DMS114 treated with DMSO at 0.1 percent for 48 hours (cell line): Measurements from ENCODE around the gene ZNF283.
"Not testable (repeated sequence)": the region's sequence is repeated elsewhere in the genome, so short reads cannot be mapped to it uniquely, and the experiment has no call there.

Experiments used
- DNase-seq: peaks from one replicate; lab custom pipeline; 2025; ENCODE audit not compliant: unreplicated experiment; lab: John Stamatoyannopoulos, UW

The ZNF283 gene

DNA sequence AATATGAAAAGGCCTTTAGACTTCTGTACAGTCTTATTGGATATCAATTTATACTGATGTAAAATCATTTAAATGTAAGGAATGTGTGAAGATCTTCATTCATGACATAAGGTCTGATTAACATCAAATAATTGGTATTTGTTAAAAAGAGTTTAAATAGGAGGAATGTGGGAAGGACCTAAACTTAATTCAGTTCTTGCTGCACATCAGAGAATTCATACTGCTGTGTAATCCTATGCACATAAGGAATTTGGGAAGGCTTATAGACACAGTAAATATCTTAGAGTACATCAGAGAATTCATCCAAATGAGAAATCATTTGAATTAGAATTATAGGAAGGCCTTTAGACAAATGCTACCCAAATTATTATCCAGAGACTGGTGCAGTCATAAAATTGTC lies 21.7 kb downstream of the ZNF283 start:
- DNase-seq: no peak

DNA sequence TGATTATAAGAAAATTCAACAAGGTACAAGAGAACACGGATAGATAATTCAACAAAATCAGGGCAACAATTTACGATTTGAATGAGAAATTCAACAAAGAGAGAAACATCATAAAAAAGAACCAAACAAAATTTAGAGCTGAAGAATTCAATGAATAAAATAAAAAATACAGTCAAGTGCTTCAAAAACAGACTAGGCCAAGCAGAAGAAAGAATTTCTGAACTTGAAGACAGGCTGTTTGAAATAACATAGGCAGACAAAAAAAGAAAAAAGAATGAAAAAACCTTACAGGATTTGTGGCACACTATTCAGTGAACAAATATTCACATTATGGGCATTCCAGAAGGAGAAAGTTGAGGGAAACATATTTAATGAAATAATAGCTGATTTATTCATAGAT lies 31.1 kb downstream of the ZNF283 start:
- DNase-seq: no peak

DNA sequence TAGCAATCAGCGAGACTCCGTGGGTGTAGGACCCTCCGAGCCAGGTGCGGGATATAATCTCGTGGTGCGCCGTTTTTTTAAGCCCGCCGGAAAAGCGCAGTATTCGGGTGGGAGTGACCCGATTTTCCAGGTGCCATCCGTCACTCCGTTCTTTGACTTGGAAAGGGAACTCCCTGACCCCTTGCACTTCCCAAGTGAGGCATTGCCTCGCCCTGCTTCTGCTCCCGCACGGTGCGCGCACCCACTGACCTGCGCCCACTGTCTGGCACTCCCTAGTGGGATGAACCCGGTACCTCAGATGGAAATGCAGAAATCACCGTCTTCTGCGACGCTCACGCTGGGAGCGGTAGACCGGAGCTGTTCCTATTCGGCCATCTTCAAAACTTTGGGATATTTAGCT lies 39.8 kb downstream of the ZNF283 start:
- DNase-seq: not testable (repeated sequence)

DNA sequence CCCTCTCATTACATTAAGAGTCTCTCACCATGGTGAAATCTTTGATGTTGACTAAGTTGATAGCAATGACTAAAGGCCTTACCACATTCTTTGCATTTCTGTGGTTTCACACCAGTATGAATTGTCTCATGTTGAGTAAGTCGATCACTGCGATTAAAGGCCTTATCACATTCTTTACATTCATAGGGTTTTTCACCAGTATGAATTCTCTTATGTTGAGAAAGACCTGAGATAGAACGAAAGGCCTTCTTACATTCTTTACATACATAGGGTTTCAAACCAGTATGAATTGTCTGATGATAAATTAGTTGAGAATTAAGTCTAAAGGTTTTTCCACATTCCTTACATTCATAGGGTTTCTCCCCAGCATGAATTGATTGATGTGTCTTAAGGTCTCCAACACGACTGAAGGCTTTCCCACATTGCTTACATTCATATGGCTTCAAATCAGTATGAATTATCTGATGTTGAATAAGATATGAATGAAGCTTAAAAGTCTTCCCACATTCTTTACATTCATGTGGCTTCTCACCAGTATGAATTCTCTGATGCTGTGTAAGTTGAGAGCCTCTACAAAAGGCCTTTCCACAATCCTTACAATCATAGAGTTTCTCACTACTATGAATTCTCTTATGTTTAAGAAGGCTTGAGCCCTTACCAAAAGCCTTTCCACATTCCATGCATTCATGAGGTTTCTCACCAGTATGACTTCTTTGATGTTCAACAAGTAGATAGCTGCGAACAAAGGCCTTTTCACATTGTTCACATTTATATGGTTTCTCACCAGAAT lies 45.6 kb downstream of the ZNF283 start:
- no peak for DNase-seq

DNA sequence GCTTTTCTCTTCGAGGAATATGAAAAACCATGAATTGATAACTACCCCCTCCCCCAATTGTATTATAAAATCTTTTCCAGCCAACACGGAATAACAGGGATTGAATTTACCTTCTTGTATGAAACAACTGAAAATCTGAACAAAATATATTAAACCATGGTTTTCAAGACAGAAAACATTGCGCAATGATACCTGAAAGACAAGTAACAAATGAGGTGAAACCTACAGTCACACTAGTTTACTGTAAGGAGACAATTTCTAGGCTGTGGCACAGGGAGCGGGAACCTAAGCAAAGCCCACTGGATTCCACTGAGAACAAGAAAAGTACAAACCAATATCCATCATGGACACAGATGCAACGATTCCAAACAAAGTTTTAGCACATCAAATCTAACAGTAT lies 53.4 kb downstream of the ZNF283 start:
- DNase-seq: no peak

DNA sequence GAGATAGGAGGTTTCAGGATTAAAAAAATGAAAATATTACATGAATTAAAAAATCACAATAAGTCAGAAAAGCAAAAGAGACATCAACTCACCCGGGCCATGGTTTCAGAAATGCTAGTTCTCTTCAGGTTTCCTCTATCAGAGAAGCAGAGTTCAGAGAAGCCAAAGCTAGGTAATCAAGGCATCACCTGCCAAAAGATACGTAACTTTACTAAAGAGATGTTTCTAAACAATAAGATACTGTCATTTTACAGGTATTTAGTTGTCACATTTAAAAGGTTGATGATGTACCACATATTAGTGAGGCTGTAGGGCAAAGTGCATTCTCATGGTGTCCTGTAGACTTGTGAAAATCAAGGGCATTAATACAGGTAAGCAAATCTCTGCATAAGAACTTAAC lies 56.7 kb downstream of the ZNF283 start, which contains the start of gene ZNF404:
Gene ZNF404 (minus strand): TSS at position 101 of the 400 bp plus-strand sequence.
- no peak for DNase-seq

DNA sequence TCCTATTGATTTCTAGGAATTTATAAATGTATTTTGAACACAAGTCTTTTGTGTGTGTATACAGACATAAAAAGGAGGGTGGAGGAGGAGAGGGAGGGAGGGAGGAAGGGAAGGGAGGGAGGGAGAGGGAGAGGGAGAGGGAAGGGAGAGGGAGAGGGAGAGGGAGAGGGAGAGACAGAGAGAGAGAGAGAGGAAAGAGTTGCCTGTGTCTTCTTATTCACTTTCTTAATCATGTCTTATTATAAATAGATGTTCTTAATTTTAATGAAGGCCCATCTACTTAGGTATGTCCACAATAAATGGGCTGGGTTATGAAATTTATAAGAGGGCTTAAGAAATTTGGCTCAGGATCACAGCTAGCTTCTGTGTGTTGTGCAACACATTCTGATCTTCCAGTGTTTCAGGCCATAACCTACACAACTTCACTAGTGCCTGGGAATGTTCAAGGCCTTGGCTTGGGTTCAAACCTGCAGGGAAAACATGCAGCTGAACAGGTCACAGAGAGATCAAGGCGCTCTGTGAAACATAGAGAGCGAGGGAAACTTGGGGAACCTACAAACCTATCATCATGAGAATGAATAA lies 68.7 kb downstream of the ZNF283 start:
- no peak for DNase-seq
